MM.1S (cell line): ENCODE data around the gene GPR143.

ENCODE experiments used
- DNase-seq: peaks from one replicate; pipeline ENCODE4 v3.0.0-alpha.2; 2015
- H2AFZ ChIP-seq: fragments of 300-600 bp; sonication (generic); 2 replicates; pipeline ENCODE4 v1.6.0; 2016; ENCODE audit warnings: antibody characterized with exemption, low read length
- H3F3A ChIP-seq: fragments of 300-600 bp; sonication (generic); 2 replicates; pipeline ENCODE4 v1.6.1; 2016; ENCODE audit warnings: mild to moderate bottlenecking, antibody characterized with exemption, low read length, moderate library complexity, mixed read lengths; ENCODE audit not compliant: insufficient read depth
- H3K27ac ChIP-seq: fragments of 300-600 bp; sonication (generic); 2 replicates; pipeline ENCODE4 v1.5.1; 2016; ENCODE audit warnings: mild to moderate bottlenecking, low read length
- H3K27me3 ChIP-seq: fragments of 300-600 bp; sonication (generic); replicated peaks from 2 replicates; pipeline ENCODE4 v1.6.0; 2016; ENCODE audit warnings: low read length; ENCODE audit not compliant: insufficient read depth
- H3K36me3 ChIP-seq: fragments of 300-600 bp; sonication (generic); replicated peaks from 2 replicates; pipeline ENCODE4 v1.6.1; 2016; ENCODE audit warnings: mild to moderate bottlenecking, low read length, mixed read lengths; ENCODE audit not compliant: insufficient read depth
- H3K4me1 ChIP-seq: fragments of 300-600 bp; sonication (generic); 2 replicates; pipeline ENCODE4 v1.6.1; 2016; ENCODE audit warnings: low read length, mixed read lengths
- H3K4me2 ChIP-seq: fragments of 300-600 bp; sonication (generic); 2 replicates; pipeline ENCODE4 v1.6.0; 2016; ENCODE audit warnings: low read depth, low read length
- H3K4me3 ChIP-seq: fragments of 300-600 bp; sonication (generic); 2 replicates; pipeline ENCODE4 v1.5.1; 2016; ENCODE audit warnings: low read length, mixed read lengths
- H3K79me2 ChIP-seq: fragments of 300-600 bp; sonication (generic); 2 replicates; pipeline ENCODE4 v1.6.1; 2016; ENCODE audit warnings: mixed run types, low read length, mixed read lengths
- H3K9ac ChIP-seq: fragments of 300-600 bp; sonication (generic); 2 replicates; pipeline ENCODE4 v1.6.1; 2016; ENCODE audit warnings: low read length, mixed read lengths
- H3K9me2 ChIP-seq: fragments of 300-600 bp; sonication (generic); replicated peaks from 2 replicates; pipeline ENCODE4 v1.6.1; 2016; ENCODE audit warnings: mild to moderate bottlenecking, low read length, mixed read lengths; ENCODE audit not compliant: insufficient read depth
- H3K9me3 ChIP-seq: fragments of 300-600 bp; sonication (generic); replicated peaks from 2 replicates; pipeline ENCODE4 v1.6.1; 2016; ENCODE audit warnings: mild to moderate bottlenecking, low read length, mixed read lengths; ENCODE audit not compliant: insufficient read depth
- H4K20me1 ChIP-seq: fragments of 300-600 bp; sonication (generic); 2 replicates; pipeline ENCODE4 v1.6.1; 2016; ENCODE audit warnings: mild to moderate bottlenecking, low read length, moderate library complexity, mixed read lengths; ENCODE audit not compliant: insufficient read depth
- EZH2 ChIP-seq: fragments of 300-600 bp; sonication (generic); optimal IDR thresholded peaks from 2 replicates; pipeline ENCODE3; 2017; ENCODE audit warnings: low read depth, mild to moderate bottlenecking, antibody characterized with exemption, low read length, mixed read lengths
- EZH2phosphoT487 ChIP-seq: fragments of 300-600 bp; sonication (generic); IDR thresholded peaks from 2 replicates; pipeline ENCODE4 v1.6.1; 2018; ENCODE audit warnings: antibody characterized with exemption, low read length
- TF ChIP-seq, protein P1 (sequence below): fragments of 300-600 bp; sonication (generic); IDR thresholded peaks from 2 replicates; pipeline ENCODE4 v1.5.1; 2016; ENCODE audit warnings: antibody characterized with exemption, low read length, mixed read lengths

The GPR143 gene

DNA sequence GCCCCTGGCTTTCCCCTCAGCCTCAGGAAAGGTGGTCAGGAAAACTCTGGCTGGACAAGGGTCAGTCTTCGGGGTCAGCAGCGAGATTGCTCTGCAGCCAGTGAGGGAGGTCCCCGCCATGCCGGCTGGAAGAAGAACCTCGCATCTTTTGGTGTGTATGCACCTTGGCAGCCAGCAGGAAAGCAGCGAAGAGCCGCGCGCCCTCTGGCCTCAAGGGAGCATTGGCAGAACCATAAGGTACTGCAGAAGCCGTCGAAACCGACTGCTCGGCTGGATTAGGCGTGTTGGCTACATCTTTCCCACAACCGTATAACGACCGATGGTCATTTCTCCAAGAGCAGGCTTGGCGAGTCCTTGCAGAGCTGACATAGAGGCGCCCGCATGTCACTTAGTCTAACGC lies 48.3 kb downstream of the GPR143 start:
- Histone ChIP-seq H3K9me2 (no peaks in the 10 kb centered on the region), H3F3A (no peaks in the 10 kb centered on the region), H3K27ac (no peak overlapping the region), H3K79me2 (no peaks in the 10 kb centered on the region), H2AFZ (no peak overlapping the region), H3K27me3 (no peaks in the 10 kb centered on the region), H3K4me2 (no peak overlapping the region), H3K4me1 (no peaks in the 10 kb centered on the region), H4K20me1 (no peaks in the 10 kb centered on the region), H3K4me3 (no peak overlapping the region), H3K9me3 (no peaks in the 10 kb centered on the region), H3K9ac (no peak overlapping the region), H3K36me3 (no peaks in the 10 kb centered on the region; the same call in 1 of the 2 replicates)
- no peak for DNase-seq
- TF ChIP-seq, protein P1, sequence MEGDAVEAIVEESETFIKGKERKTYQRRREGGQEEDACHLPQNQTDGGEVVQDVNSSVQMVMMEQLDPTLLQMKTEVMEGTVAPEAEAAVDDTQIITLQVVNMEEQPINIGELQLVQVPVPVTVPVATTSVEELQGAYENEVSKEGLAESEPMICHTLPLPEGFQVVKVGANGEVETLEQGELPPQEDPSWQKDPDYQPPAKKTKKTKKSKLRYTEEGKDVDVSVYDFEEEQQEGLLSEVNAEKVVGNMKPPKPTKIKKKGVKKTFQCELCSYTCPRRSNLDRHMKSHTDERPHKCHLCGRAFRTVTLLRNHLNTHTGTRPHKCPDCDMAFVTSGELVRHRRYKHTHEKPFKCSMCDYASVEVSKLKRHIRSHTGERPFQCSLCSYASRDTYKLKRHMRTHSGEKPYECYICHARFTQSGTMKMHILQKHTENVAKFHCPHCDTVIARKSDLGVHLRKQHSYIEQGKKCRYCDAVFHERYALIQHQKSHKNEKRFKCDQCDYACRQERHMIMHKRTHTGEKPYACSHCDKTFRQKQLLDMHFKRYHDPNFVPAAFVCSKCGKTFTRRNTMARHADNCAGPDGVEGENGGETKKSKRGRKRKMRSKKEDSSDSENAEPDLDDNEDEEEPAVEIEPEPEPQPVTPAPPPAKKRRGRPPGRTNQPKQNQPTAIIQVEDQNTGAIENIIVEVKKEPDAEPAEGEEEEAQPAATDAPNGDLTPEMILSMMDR: no peak
- no peak for TF ChIP-seq EZH2phosphoT487
- no peak for TF ChIP-seq EZH2

GRCh38 chrX:9710332-9710731 lies 55.3 kb downstream of the GPR143 start:
- Histone ChIP-seq H3F3A (no peaks in the 10 kb centered on the region), H3K36me3 (peaks cover 6% of the 10 kb centered on the region; the same call in 1 of the 2 replicates), H4K20me1 (no peaks in the 10 kb centered on the region), H3K9me2 (no peaks in the 10 kb centered on the region), H3K4me2 (no peak overlapping the region), H3K4me1 (no peaks in the 10 kb centered on the region), H3K4me3 (no peak overlapping the region), H3K27me3 (no peaks in the 10 kb centered on the region), H3K9ac (no peak overlapping the region), H3K9me3 (no peaks in the 10 kb centered on the region), H3K79me2 (no peaks in the 10 kb centered on the region), H3K27ac (no peak overlapping the region), H2AFZ (no peak overlapping the region)
- DNase-seq: no peak
- TF ChIP-seq EZH2phosphoT487 (no peak), EZH2 (no peak)
- TF ChIP-seq, protein P1: no peak

DNA sequence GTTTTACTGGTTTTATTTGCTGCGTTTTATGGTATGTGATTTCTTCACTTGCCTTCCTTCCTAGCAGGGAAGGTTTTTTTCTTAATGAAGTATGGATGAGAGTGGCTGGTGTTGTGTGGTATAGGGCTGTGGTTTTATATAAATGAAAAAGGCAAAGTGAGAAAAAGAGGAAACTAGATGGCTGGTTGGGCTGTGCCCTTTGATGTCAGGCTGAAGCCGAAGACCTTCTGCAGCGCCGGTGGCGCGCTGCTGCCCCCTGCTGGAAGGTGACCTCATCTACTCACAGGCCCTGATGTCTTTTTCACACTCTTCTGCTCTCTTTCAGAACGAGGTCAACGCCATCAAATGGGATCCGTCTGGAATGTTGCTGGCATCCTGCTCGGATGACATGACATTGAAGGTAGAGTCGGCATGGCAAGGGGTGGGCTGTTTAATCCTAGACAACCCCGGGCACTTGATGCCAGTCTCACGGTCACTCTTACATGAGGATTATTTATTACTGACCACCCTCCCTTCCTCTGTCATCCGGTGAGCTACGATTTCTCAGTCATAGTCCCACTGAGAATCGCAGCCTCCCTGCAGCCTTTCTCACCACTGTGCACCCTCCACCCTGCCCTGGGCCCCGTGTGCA lies 56.6 kb downstream of the GPR143 start:
- Histone ChIP-seq H3F3A (no peaks in the 10 kb centered on the region), H3K4me3 (no peak overlapping the region), H3K36me3 (peaks cover 6% of the 10 kb centered on the region; the same call in 1 of the 2 replicates), H4K20me1 (no peaks in the 10 kb centered on the region), H3K4me1 (no peaks in the 10 kb centered on the region), H3K9me2 (no peaks in the 10 kb centered on the region), H3K4me2 (no peak overlapping the region), H3K9me3 (no peaks in the 10 kb centered on the region), H2AFZ (no peak overlapping the region), H3K27ac (no peak overlapping the region), H3K79me2 (no peaks in the 10 kb centered on the region), H3K9ac (no peak overlapping the region), H3K27me3 (no peaks in the 10 kb centered on the region)
- peak; percentile 63 for DNase-seq
- TF ChIP-seq, protein P1: peak; percentile 75
- no peak for TF ChIP-seq EZH2
